WTC11 (cell line): ENCODE data around the gene LGALS3. TPM values are rescaled to one million over a fixed set of nuclear protein-coding genes. Genes with fewer than 3 reads are reported as not detected.

Source experiments
- ATAC-seq: fragments of 200-7000 bp; cut with Tn5 transposase; 2 replicates; pipeline ENCODE4 v1.10.0; 2021; ENCODE audit warnings: mild to moderate bottlenecking, moderate library complexity
- CTCF ChIA-PET: fragments of 300-600 bp; sonication (Branson Sonifier 250); formaldehyde crosslinking; loops from one replicate; lab custom pipeline; 2021; ENCODE audit warnings: antibody characterized with exemption; lab: Charles Lee
- POLR2A ChIA-PET: fragments of 350-600 bp; sonication (Branson Sonifier 250); formaldehyde crosslinking; loops from one replicate; lab custom pipeline; 2021; ENCODE audit warnings: antibody characterized with exemption; lab: Charles Lee
- DNase-seq: peaks from one replicate; pipeline ENCODE4 v3.0.0; 2021; ENCODE audit warnings: low spot score
- H3K27ac Mint-ChIP-seq: 2 replicates; pipeline ENCODE4 v1.8.0; 2021; ENCODE audit warnings: mixed read lengths
- H3K27me3 Mint-ChIP-seq: 2 replicates; pipeline ENCODE4 v1.8.0; 2021; ENCODE audit warnings: low read depth, mild to moderate bottlenecking, moderate library complexity, mixed read lengths
- H3K36me3 Mint-ChIP-seq: 2 replicates; pipeline ENCODE4 v1.8.0; 2021; ENCODE audit warnings: mixed read lengths
- H3K4me1 Mint-ChIP-seq: 2 replicates; pipeline ENCODE4 v1.8.0; 2022; ENCODE audit warnings: mixed read lengths
- H3K4me3 Mint-ChIP-seq: 2 replicates; pipeline ENCODE4 v1.8.0; 2021; ENCODE audit warnings: mild to moderate bottlenecking, moderate library complexity, mixed read lengths
- H3K9me3 Mint-ChIP-seq: 2 replicates; pipeline ENCODE4 v1.8.0; 2021; ENCODE audit warnings: mixed read lengths
- ATF1 ChIP-seq: sonication (generic); formaldehyde crosslinking; IDR thresholded peaks from 2 replicates; pipeline ENCODE4 v1.8.1; 2023; ENCODE audit warnings: mild to moderate bottlenecking, moderate library complexity, missing genetic modification reagents
- ESRRA ChIP-seq: sonication (generic); formaldehyde crosslinking; IDR thresholded peaks from 2 replicates; pipeline ENCODE4 v1.8.1; 2022; ENCODE audit warnings: mild to moderate bottlenecking, missing genetic modification reagents, borderline replicate concordance
- GTF2I ChIP-seq: fragments of 250-450 bp; sonication (Bioruptor Pico); conservative IDR thresholded peaks from 2 replicates; pipeline ENCODE4 v1.4.0; 2021; ENCODE audit warnings: mild to moderate bottlenecking
- NFATC4 ChIP-seq: fragments of 250-450 bp; sonication (Bioruptor Pico); IDR thresholded peaks from 2 replicates; pipeline ENCODE4 v1.9.0; 2021; ENCODE audit warnings: mild to moderate bottlenecking
- NR3C1 ChIP-seq: sonication (generic); formaldehyde crosslinking; conservative IDR thresholded peaks from 2 replicates; pipeline ENCODE4 v1.8.1; 2023; ENCODE audit warnings: low read depth, mild to moderate bottlenecking, missing genetic modification reagents
- PRRX2 ChIP-seq: fragments of 250-450 bp; sonication (Bioruptor Pico); IDR thresholded peaks from 2 replicates; pipeline ENCODE4 v1.8.0; 2021; ENCODE audit warnings: mild to moderate bottlenecking
- ZBTB21 ChIP-seq: sonication (generic); formaldehyde crosslinking; IDR thresholded peaks from 2 replicates; pipeline ENCODE4 v1.8.1; 2023; ENCODE audit warnings: mild to moderate bottlenecking, missing genetic modification reagents, borderline replicate concordance
- ZNF121 ChIP-seq: sonication (generic); formaldehyde crosslinking; IDR thresholded peaks from 2 replicates; pipeline ENCODE4 v1.8.0; 2023; ENCODE audit warnings: missing genetic modification reagents
- ZNF138 ChIP-seq: sonication (generic); formaldehyde crosslinking; conservative IDR thresholded peaks from 2 replicates; pipeline ENCODE4 v1.8.1; 2022; ENCODE audit warnings: mild to moderate bottlenecking, moderate library complexity, missing genetic modification reagents
- ZNF263 ChIP-seq: sonication (generic); formaldehyde crosslinking; IDR thresholded peaks from 2 replicates; pipeline ENCODE4 v1.8.1; 2022; ENCODE audit warnings: low read depth, mild to moderate bottlenecking, moderate library complexity, missing genetic modification reagents
- ZNF671 ChIP-seq: fragments of 250-450 bp; sonication (Bioruptor Pico); IDR thresholded peaks from 2 replicates; pipeline ENCODE4 v1.8.0; 2021; ENCODE audit warnings: mild to moderate bottlenecking
- total RNA-seq: library from RNA; stranded (reverse); gene quantifications from 3 replicates; pipeline ENCODE4 v1.2.3, GENCODE V29; 2021
- TF ChIP-seq, protein P1 (sequence below): sonication (generic); formaldehyde crosslinking; conservative IDR thresholded peaks from 2 replicates; pipeline ENCODE4 v1.8.1; 2023; ENCODE audit warnings: mild to moderate bottlenecking, low read depth, missing genetic modification reagents, moderate library complexity
- TF ChIP-seq, protein P2 (sequence below): sonication (generic); formaldehyde crosslinking; IDR thresholded peaks from 2 replicates; pipeline ENCODE4 v1.8.1; 2022; ENCODE audit warnings: low read depth, mild to moderate bottlenecking, moderate library complexity, missing genetic modification reagents, borderline replicate concordance
- TF ChIP-seq, protein P3 (sequence below): sonication (generic); formaldehyde crosslinking; IDR thresholded peaks from 2 replicates; pipeline ENCODE4 v1.8.1; 2023; ENCODE audit warnings: mild to moderate bottlenecking, missing genetic modification reagents
- TF ChIP-seq, protein P4 (sequence below): sonication (generic); formaldehyde crosslinking; conservative IDR thresholded peaks from 2 replicates; pipeline ENCODE4 v1.8.1; 2022; ENCODE audit warnings: mild to moderate bottlenecking, missing genetic modification reagents
- TF ChIP-seq, protein P5 (sequence below): sonication (generic); formaldehyde crosslinking; IDR thresholded peaks from 2 replicates; pipeline ENCODE4 v1.8.0; 2022; ENCODE audit warnings: mild to moderate bottlenecking, missing genetic modification reagents

Gene LGALS3
- total RNA-seq, 1 experiment from 2014 or later = 5.8 TPM

DNA sequence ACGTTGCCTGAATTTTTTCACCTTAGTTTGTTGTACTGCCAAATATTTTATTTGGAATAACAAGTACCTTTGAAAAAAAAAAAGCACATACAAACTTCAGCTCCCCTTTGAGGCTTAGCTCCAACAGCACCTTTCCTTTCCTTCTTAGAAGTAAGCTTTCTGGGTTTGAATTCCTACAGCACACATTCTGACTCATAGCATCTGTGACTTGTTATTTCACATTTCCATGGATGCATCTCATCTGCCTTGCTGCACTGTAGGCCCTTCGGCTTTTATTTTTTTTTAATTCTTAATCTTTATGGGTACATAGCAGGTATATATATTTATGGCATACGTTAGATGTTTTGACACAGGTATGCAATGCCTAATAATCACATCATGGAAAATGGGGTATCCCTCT is 7.2 kb downstream of the LGALS3 start:
- H3K36me3 Mint-ChIP-seq = no peaks in the 10 kb centered on the region; the same call in 1 of the 2 replicates

DNA sequence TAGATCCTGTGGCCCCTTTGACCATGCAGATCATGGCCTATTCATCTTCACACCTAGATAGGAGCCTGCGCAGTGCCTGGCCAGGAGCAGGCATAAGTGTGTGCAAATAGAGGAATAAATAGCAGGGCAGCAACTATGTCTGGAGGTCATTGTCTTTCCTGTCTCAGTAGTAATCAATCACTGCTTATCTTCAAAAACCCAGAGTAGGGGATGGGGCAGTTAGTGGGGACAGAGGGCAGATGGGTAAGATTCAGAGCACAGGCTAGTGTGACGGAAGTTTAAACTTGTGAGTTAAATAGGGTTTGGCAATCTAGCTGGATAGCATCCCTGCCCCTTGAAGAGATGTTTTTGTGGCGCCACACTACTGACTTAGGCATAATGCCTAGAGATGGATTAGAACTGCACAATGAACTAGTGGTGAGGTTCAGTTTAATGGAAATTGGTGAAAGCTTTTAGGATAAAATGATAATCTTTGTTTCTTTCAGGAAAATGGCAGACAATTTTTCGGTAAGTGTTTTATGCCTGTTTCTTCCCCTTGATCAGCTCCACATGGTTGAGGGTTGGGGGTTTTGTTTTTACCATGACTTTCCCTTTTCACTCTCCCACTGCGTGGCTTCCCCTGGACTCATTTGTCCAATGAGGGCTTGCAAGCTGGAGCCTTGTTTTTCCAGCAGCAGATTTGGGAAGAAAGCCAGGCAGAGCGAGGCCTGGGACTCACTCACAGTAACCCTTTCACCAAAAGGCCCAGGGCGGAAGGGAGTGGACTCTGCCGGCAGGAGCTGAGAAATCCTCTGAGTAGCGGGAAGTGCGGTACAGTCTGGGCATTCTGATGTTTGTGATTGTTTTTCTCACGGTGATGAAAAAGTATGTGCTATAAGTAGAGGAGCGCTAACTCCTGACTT is 8.1 kb downstream of the LGALS3 start:
- ATAC-seq (no peak), DNase-seq (no peak)
- no peaks in the 10 kb centered on the region for H3K27me3 Mint-ChIP-seq
- H3K4me3 Mint-ChIP-seq = no peak overlapping the region
- H3K27ac Mint-ChIP-seq = no peak overlapping the region
- CTCF ChIA-PET = interaction anchor here (0.6 to 2.1 kb wide), 11 partner anchors 10 to 89 kb away, joined by 3 to 18 read pairs (median 7); partner anchors contain the start of genes DLGAP5 and MAPK1IP1L
- no peak for TF ChIP-seq ZNF121 (CRISPR knock-in tag)
- TF ChIP-seq, protein P1, sequence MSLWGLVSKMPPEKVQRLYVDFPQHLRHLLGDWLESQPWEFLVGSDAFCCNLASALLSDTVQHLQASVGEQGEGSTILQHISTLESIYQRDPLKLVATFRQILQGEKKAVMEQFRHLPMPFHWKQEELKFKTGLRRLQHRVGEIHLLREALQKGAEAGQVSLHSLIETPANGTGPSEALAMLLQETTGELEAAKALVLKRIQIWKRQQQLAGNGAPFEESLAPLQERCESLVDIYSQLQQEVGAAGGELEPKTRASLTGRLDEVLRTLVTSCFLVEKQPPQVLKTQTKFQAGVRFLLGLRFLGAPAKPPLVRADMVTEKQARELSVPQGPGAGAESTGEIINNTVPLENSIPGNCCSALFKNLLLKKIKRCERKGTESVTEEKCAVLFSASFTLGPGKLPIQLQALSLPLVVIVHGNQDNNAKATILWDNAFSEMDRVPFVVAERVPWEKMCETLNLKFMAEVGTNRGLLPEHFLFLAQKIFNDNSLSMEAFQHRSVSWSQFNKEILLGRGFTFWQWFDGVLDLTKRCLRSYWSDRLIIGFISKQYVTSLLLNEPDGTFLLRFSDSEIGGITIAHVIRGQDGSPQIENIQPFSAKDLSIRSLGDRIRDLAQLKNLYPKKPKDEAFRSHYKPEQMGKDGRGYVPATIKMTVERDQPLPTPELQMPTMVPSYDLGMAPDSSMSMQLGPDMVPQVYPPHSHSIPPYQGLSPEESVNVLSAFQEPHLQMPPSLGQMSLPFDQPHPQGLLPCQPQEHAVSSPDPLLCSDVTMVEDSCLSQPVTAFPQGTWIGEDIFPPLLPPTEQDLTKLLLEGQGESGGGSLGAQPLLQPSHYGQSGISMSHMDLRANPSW = no peak
- TF ChIP-seq, protein P2, sequence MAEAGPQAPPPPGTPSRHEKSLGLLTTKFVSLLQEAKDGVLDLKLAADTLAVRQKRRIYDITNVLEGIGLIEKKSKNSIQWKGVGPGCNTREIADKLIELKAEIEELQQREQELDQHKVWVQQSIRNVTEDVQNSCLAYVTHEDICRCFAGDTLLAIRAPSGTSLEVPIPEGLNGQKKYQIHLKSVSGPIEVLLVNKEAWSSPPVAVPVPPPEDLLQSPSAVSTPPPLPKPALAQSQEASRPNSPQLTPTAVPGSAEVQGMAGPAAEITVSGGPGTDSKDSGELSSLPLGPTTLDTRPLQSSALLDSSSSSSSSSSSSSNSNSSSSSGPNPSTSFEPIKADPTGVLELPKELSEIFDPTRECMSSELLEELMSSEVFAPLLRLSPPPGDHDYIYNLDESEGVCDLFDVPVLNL (CRISPR knock-in tag) = no peak
- TF ChIP-seq ATF1 (CRISPR knock-in tag) = no peak
- no peaks in the 10 kb centered on the region for H3K4me1 Mint-ChIP-seq
- no peaks in the 10 kb centered on the region; the same call in 1 of the 2 replicates for H3K36me3 Mint-ChIP-seq
- POLR2A ChIA-PET = no interaction called here
- H3K9me3 Mint-ChIP-seq = no peaks in the 10 kb centered on the region

More for the DNA sequence above, 7.2 kb downstream of the LGALS3 start:
- TF ChIP-seq ESRRA (CRISPR knock-in tag) (no peak), NFATC4 (CRISPR knock-in tag) (no peak), ZNF671 (CRISPR knock-in tag) (no peak), PRRX2 (no peak), ZBTB21 (CRISPR knock-in tag) (no peak), ZNF263 (no peak), GTF2I (CRISPR knock-in tag) (no peak), ZNF138 (CRISPR knock-in tag) (no peak), NR3C1 (CRISPR knock-in tag) (no peak)
- TF ChIP-seq, protein P3, sequence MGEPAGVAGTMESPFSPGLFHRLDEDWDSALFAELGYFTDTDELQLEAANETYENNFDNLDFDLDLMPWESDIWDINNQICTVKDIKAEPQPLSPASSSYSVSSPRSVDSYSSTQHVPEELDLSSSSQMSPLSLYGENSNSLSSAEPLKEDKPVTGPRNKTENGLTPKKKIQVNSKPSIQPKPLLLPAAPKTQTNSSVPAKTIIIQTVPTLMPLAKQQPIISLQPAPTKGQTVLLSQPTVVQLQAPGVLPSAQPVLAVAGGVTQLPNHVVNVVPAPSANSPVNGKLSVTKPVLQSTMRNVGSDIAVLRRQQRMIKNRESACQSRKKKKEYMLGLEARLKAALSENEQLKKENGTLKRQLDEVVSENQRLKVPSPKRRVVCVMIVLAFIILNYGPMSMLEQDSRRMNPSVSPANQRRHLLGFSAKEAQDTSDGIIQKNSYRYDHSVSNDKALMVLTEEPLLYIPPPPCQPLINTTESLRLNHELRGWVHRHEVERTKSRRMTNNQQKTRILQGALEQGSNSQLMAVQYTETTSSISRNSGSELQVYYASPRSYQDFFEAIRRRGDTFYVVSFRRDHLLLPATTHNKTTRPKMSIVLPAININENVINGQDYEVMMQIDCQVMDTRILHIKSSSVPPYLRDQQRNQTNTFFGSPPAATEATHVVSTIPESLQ (CRISPR knock-in tag) = no peak
- TF ChIP-seq, protein P4, sequence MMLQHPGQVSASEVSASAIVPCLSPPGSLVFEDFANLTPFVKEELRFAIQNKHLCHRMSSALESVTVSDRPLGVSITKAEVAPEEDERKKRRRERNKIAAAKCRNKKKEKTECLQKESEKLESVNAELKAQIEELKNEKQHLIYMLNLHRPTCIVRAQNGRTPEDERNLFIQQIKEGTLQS (CRISPR knock-in tag) = no peak
- TF ChIP-seq, protein P5, sequence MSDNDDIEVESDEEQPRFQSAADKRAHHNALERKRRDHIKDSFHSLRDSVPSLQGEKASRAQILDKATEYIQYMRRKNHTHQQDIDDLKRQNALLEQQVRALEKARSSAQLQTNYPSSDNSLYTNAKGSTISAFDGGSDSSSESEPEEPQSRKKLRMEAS = no peak
- no peaks in the 10 kb centered on the region for H3K9me3 Mint-ChIP-seq
- H3K4me1 Mint-ChIP-seq = no peaks in the 10 kb centered on the region
- no peak overlapping the region for H3K27ac Mint-ChIP-seq
- CTCF ChIA-PET = interaction anchor here (0.8 kb wide), 1 partner anchor 46 kb away, joined by 3 read pairs; no protein-coding TSS in a partner anchor
- POLR2A ChIA-PET = no interaction called here
- DNase-seq = no peak
- no peak overlapping the region for H3K4me3 Mint-ChIP-seq
- H3K27me3 Mint-ChIP-seq = peaks cover 7% of the 10 kb centered on the region
- no peak for ATAC-seq
